Measurements from ENCODE around the gene CCNE1.

- TF ChIP-seq CTCF (conservative IDR thresholded peaks at IDR 0.05; ENCODE audit: low read length): no peak
- TF ChIP-seq EZH2phosphoT487 (IDR thresholded peaks at IDR 0.05; ENCODE audit: borderline replicate concordance): no peak
Measured at GRCh38 chr19:29841209-29841558, 29.4 kb downstream of the CCNE1 start.
